ENCODE data around the gene VASN.

Gene VASN

DNA sequence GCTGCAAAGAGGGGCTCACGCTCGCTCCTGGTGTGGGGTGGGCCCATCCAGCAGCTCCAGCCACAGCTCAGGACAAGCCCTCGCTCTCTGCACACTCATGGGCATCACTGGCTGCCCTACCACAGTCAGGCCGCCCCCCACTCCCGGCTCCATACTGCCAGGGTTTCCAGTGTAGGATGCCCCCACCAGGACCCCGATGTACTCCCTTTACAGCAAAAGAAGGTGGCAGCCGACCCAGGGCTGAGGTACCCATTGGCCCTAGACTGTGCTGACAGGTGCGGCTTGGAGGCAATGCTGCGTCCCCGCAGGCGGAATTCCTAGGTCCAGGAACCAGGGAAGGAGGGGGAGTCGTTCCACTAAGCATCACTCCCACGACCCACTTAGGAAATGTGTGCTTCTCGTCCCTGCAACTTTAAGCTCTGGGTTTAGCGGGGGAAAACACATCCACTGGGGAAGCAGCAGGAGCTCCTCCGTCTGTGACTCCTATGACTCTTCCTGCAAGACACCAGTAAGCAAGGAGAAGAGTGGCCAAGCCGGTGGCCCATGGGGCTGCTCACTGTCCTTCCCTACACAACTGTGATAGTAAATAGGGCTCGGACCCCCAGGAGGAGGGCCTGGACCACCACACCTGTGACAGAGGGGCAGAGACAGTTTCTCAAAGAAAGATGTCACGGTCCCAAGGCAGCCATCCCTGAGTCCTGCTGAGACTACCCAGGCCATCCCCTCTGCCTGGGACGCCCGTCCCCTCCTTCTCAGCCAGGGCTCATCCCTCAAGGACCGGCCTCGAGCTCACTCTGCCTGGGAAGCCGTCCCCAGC, 31.7 kb downstream of the VASN start:
- DNase-seq (ENCODE audit: low read depth) = no peak

DNA sequence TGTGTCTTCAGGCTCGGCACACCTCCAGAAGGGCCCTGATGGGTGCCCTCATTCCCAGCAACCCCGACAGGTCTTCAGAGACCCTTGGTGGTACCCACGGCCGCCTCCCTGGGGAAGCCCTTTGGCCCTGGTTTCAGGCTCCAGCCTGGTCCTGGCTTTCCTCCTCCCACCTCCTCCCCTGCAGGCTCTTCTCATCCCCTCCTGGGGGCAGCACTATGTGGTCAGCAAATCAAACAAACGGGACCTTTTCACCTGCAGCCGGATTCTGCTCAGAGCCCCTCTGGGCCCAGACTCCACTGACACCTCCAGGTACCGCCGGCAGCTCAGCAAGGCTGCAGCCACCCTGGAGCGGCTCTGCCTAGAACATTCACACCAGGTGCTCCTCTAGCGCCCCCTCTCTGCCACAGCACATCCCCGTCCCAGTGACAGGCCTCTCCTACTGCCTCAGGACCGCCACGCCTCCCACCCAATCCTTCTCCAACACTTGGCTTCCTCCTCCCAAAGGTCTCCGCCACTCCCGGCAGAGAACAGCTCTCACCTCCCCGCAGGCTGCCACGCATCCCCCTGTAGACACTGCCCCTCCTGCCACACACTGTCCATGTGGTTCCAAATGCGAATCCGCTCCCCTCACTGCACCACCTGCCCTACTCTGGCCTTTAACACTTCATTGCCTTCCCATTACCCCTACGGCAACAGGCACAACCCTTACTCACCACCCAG, 32.8 kb downstream of the VASN start:
- DNase-seq (ENCODE audit: low read depth) = peak; percentile 52

DNA sequence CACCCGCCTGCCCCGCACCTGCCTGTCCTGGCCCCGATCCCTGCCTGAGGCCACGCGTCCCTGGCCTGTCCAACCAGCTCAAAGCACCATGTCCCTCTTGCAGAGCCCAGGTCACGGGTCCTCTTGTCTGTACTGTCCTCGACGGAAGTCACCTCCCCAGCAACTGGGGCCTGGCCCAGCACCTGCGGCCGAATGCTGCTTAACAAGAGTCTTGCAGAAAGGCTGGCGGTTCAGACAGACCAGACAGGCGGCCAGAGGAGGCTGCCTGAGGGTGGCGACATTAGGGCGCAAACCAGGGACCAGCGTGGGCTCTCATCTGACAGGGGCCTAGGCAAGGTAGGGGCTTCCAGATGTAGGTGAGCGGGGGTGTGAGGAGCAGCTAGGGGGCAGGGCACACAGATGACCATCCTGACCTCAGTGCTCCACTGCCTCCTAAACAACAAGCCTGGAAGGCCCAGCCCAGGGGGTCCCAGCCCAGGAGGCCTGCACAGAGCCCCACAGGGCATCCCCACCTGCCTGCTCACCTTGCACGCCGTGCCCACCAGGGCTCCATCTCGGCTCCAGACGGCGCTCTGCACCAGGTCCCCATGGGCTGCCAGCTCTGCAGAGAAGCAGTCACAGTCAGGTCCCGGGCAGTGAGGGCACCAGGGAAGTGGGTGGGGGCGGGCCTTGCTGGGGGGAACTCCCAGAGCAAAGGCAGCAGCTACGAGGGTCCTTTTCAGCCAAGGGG, 33.5 kb downstream of the VASN start:
- no peak for DNase-seq (ENCODE audit: low read depth)

DNA sequence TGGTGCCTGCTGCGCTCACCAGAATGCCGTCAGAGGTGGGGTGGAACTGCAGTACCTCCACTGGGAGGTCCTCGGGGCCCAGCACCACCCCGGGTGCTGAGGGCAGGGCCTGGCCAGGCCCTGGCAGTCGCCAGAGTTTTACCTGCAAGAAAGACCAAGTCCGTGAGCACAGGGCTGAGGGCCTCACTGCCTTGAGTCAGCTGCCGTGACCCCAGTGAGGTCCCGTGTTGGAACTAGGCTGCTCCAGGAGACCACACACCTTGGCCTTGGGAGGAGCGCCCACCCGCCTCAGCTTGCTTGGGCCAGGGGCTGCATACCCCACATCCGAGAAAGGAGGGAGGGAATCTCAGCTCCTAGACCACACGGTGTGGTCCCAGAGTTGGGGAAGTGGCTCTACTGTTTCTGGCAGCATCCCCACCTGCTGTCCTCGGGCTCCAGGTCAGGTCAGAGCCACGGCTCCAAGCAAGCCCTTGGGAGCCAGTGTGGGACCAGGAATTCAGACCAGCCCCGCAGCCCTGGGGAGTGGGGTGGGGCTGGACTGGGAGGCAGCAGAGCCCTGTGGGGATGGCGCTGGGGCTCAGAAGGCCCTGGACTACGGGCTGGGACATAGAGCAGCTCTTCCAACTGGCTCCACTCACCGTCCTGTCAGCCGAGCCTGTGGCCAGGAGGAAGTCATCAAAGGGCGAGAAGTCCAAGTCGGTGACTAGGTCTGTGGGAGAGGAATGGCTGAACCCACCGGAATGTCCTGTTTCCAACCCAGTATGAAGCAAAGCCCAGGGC, 36.1 kb downstream of the VASN start:
- peak; percentile 89 for DNase-seq (ENCODE audit: low read depth)

DNA sequence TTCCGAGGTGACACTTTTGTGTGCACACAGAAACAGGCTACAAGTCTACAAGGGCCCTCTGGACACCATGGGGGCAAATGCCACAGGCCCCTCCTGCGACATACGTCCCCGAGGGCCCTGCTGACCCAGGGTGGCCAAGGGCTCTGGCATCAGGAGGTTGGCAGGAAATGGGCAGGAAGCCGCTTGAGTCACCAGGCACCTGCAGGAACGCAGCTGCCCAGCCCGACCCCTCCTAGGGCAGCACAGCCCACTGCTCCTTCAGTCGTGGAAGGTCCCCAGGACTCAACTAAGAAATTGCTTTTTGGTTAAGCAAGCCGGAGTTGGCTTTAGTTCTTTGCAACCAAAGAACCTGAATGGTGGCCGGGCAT, 36.7 kb downstream of the VASN start:
- DNase-seq (ENCODE audit: low read depth) = no peak

DNA sequence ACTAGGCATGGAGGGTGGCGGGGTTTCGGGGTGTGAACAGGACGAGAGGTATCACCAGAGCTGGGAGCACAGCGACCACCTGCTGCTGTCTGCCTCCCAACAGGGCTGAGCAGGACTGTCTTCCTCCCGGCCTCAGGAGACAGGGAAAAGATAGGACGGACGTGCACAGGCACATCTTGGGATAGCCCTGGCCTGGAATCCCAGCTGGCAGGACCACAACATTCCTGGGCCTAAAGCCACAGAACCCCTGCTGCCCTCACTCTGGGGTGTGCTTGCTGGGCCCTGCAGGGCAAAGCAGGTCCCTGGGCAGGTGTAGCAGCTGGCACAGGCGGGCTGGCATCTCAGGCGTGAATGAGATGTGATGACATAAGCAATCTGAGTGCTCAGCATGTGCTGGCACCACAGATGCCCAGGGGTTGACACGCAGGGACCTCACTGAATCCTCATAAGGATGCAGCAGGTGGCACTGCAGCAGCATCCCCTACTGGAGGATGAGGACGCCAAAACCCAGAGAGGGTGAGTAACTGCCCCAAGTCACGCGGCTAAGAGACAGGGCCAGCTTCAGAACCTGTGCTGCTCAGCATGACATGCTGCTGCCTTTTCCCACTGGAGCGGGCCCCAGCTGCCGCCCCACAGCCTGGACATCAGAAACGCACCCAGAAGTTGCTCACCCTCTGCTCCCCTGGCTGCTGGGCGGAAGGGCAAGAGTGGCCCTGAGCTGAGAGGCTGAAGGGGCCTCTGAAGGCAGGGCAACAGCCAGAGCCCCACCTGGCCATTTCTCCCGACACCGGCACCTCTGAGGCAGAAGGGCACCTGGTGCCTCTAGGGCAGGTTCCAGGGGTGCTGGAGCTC, 37.7 kb downstream of the VASN start:
- peak; percentile 27 for DNase-seq (ENCODE audit: low read depth)

DNA sequence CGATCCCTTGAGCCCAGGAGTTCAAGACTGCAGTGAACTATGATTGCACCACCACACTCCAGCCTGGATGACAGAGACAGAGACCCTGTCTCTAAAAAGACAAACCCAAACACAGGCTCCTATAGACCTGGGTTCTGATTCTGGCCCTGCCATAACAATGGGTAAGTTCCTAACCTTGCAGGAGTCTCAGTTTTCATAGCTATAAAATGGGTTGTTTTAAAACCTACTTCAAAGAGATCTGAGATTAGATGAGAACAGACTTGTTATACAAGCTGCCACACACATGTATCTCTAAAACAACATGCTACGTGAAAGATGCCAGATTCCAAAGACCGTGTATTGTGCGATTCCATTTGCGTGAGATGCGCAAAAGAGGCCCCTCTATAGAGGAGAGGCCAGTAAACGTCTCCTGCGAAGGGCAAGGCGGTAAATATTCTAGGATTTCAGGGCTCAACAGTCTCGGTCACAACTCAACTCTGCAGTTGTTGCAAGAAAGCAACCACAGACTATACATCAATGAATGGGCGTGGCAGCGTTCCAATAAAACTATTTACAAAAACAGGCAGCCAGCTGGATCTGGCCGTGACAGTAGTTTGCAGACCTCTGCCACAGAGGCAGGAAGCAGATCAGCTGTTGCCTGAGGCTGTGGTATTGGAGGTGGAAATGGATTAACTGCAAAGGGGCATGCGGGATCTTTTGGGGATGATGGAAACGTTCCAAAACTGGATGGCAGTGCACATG, 38.9 kb downstream of the VASN start:
- peak; percentile 90 for DNase-seq (ENCODE audit: low read depth)

DNA sequence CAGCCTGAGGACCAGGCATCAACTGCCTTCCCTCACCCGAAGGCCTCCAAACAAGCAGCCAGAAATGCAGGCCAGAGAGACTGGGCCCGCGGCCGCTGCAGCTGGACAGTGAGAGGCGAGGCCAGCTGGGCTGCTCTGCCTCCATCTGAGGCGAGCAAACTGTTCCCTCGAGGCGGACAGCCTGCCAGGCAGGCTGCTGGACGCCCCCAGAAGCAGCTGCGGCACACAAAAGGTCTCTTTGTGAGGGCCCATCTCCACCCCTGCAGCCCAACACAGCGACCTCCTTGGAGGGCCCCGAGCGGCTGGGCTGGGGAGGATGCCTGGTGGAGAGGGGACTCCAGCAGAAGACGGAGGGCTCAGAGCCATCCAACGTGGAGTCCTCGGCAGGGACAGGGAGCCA, 40.0 kb downstream of the VASN start:
- no peak for DNase-seq (ENCODE audit: low read depth)

DNA sequence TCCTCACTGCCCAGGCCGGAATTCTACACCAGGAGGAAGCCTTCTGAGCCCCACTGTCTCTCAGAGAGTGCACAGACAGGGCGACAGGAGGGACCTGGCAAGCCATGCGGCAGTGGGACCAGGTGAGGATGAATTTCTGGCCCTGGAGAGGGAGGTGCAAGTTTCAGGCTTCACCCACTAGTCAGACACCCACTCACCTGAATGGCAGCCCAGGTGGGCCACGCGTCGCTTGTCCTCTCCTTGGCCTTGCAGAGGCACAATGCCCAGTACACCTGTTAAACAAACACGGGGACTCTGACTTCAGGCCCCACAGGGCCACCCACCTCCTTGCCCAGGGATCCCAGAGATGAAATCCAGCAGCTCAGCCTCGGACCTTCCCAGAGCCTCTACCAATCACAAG, 40.5 kb downstream of the VASN start:
- no peak for DNase-seq (ENCODE audit: low read depth)

DNA sequence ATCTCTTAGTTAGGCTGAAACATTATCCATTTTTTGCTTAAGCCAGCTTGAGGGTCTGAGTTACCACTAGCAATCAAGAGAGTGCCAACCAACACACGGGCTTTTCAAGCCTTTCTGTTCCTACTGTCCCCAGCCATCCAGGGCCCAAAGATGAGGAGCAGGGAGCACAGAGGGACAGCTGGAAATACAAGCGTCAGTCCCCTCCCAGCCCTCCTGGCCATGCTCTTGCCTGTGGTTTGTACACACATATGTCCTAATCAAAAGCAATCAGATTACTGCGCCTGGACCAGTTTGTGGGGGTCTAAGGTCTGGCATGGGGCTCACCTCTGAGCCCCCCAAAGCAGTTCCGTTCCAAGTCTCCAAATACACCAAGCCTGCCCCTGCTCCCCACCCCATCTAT, 41.2 kb downstream of the VASN start:
- no peak for DNase-seq (ENCODE audit: low read depth)

DNA sequence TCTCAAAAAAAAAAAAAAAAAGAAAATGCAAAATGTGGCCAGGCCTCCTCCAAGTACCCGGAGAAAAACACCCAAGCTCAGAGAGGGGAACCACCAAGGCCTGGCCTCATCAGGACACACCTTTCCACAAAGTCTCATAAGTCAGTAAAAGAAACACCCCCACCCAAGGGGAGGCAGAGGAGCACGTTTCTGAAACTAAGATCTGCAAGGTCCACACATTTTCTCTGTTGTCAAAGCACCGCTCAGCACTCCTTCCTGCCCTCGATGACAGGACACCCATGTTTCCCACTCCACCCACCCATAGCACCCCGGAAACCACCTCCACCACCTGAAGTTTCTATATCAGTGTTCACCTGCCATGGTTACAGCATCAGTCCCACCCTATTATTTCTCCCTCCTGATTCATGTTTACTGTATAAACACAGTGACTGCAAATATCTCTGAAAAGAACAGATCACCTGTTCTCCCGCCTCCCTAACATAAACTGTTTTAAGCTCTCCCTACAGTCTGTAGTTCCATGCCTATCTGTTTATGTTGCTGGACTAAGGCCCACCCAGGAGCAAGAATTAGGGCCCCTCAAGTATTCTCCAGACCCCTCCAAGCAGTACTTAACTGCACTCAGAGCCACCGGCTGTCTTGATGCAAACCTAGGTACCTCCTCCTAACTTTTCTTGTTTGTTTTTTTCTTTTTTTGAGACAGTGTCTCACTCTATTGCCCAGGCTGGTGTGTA, 42.7 kb downstream of the VASN start:
- no peak for DNase-seq (ENCODE audit: low read depth)

DNA sequence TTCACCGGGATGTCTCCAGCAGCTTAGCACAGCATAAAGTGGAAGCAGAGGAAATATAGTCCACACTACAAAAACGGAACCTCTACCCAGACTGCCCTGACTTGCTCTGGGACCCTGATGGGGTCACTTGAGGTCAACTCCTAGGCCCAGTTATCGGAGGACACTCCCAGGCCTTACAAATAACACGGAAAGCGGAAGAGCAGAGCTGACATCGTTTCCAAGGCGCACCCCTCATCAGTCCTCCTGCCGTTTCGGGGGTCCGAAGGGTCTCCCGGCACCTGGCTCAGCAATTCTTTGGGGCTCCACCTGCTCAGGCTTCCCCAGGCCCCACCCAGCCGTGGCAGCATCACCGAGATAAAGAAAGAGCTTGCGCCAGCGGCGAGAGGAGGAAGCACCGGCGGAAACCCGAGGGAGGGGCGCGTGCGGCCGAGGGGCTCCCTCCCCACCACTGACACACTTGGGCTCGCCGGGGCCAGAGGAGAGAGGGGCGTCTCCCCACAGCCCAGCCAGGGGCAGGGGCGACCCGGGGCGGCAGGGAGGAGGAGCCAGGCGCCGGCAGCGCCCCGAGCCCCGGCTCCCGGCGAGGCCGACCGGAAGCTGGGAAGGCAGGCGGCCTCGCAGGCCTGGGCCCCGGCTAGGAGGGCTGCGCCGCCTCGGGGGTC, 44.0 kb downstream of the VASN start:
- peak; percentile 40 for DNase-seq (ENCODE audit: low read depth)

DNA sequence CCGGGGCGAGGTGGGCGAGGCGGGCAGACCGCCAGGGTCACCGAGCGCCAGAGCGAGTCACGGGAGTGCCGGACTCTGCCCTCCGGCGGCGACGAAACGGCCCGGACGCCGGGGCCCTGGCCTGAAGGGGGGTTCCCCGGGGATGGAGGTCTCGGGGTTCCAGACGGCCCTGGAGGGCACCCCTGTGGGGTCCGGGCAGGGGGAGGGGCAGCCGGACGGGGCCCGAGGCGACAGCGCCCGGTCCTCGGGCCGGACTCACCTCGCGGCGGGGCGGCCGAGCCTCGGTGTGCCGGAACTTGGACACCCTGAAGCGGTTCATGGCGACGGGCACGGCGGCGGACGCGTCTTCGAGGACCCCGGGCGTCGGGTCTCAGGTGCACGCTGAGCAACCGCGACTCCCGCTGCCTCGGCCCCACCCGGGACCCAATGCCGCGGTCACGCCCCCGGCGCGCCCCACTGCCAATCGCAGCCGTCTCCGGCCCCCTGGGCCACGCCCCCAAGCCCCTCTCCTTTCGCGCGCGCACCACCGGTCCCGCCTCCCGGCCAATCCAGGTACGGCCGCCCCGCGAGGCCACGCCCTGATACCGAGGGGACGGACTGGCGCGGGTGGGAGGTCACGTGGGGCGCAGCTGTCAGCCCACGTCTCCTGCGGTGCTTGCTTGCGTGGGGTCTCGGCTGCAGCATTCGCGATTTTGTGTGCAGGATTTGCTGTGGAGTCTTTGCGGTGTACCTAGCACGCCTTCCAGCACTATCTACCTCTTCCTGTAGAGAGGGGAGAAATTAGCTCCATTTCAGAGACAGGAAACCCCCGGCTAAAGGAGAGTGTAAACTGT, 44.8 kb downstream of the VASN start, which contains the start of gene CORO7:
Gene CORO7, minus strand, starts transcription at position 397 of the 833 bp plus-strand sequence. Its CDS starts 78 bp downstream, at position 319.
- peak; percentile 91 for DNase-seq (ENCODE audit: low read depth)

DNA sequence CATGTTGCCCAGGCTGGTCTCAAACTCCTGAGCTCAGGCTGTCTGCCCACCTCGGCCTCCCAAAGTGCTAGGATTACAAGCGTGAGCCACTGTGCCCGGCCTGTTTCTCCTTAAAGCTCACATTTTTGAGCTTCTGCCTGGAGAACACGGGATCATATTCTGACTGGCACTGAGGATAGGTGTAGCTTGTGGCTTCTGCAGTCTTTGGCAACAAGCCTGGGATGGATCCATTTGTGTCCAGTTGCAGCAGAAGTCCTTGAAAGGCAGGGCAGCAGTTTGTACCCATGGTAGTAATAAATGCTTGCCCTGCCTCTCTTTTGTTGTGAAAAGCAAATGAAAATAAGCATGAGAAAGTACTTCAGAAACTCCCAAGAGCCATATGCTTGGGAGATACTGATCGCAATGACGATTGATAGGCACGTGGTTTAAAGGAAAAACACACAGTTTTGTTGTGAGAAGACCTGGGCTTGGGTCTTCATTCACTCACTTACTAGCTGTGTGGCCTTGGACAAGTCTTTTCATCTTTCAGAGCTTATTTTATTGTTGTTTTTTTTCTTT, 47.8 kb downstream of the VASN start:
- no peak for DNase-seq (ENCODE audit: low read depth)

DNA sequence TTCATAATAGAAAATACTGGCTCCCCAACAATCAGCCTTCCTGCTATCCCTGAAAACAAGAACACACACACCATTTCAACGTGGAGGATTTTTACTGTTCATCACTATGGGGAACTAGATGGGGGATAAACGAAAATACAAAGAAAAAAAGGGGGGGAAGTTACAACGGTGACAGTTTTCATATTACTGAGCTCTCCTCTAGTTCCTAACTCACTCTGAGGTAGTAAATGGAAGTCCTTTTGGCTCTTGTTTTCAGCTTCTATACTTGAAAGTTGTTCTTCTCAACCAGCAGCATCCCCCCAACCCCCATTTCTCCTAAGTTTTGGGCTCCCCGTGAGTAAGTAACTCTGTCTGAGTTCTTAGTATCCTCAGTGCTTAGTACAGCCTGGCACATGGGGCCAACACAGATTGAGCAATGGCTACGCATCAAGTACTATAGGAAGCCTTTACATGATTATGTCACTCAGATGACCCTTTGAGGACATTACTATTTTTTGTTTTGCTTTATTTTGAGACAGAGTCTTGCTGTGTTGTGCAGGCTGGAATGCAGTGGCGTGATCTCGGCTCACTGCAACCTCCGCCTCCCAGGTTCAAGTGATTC, 49.0 kb downstream of the VASN start:
- DNase-seq (ENCODE audit: low read depth) = no peak

DNA sequence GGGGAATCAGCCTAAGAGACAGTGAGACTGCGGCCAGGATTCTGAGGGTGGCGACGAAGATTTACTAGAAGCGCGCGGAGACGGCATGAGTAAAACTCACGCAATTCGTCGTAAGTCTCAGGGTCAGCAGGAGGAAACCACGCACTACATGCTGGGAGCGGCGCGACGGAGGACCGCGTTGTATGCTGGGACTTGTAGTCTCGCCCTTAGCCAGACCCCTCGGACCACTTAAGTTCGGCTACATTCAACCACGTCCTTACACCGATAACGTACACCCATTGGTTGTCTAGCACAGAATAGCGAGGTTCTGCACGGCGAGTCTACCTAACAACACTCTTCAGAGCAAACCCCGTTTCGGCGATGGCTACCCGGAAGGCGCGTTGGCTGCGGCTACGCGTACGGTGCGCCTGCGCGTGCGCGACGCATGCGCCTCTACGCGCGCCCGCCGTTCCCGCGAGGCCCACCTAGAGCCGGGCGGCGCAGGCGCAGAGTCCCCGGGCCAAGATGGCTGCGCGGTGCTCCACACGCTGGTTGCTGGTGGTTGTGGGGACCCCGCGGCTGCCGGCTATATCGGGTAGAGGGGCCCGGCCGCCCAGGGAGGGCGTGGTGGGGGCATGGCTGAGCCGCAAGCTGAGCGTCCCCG, 53.9 kb downstream of the VASN start, which contains the start of gene DNAJA3:
Gene DNAJA3, plus strand, starts transcription at position 491 of the 643 bp plus-strand sequence. Its CDS starts 14 bp downstream, at position 505.
- DNase-seq (ENCODE audit: low read depth) = peak; percentile 97
